ENCODE measurements around the gene AP5S1.

The AP5S1 gene

DNA sequence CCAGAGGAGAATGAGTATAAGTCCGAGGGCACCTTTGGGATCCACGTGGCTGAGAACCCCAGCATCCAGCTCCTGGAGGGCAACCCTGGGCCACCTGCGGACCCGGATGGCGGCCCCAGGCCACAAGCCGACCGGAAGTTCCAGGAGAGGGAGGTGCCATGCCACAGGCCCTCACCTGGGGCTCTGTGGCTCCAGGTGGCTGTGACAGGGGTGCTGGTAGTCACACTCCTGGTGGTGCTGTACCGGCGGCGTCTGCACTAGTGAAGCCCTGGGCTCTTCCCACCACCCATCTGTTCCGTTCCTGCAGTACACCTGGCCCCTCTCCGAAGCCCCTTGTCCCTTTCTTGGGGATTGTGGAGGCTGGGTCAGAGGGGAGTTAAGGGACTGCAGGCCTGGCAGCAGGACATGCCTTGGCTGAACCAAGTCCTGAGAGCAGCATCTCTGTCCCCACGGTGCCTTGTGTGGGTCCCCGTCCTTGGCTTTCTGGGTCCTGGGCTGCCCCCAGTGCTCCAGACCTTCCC is 45.6 kb downstream of the AP5S1 start:
- Histone ChIP-seq H3K4me3 (ENCODE audit: low read length) (no peak overlapping the region), H3K18ac (ENCODE audit: low read length) (no peak overlapping the region), H3K4me1 (ENCODE audit: control insufficient read depth, low read depth, low read length) (no peaks in the 10 kb centered on the region), H3K23ac (ENCODE audit: low read length) (no peak overlapping the region), H3K4me2 (ENCODE audit: low read length) (no peak overlapping the region), H3K9ac (ENCODE audit: low read length) (no peak overlapping the region), H3K56ac (ENCODE audit: low read length) (no peak overlapping the region), H3K79me1 (ENCODE audit: low read length) (no peaks in the 10 kb centered on the region), H4K8ac (ENCODE audit: low read depth, low read length) (no peak overlapping the region), H3K27ac (ENCODE audit: low read depth, low read length) (no peak overlapping the region), H3K4ac (ENCODE audit: low read depth, low read length) (no peak overlapping the region), H2BK120ac (ENCODE audit: low read depth, low read length) (no peak overlapping the region), H2AK5ac (ENCODE audit: low read length) (no peak overlapping the region), H3K79me2 (ENCODE audit: control insufficient read depth, insufficient read depth, low read length) (no peaks in the 10 kb centered on the region), H4K5ac (ENCODE audit: low read length) (no peak overlapping the region), H3K36me3 (ENCODE audit: control insufficient read depth, insufficient read depth, low read length) (peaks cover 26% of the 10 kb centered on the region), H2BK15ac (replicated peaks; ENCODE audit: low read depth) (no peak overlapping the region), H3K27me3 (ENCODE audit: insufficient read depth, low read length, poor library complexity) (no peaks in the 10 kb centered on the region), H2BK5ac (ENCODE audit: low read length) (no peak overlapping the region)
- DNase-seq, result no peak
- no CpG with 5 or more reads among the region's 14 CpGs for WGBS (ENCODE audit: extremely low coverage, insufficient coverage, low lambda C conversion rate)

DNA sequence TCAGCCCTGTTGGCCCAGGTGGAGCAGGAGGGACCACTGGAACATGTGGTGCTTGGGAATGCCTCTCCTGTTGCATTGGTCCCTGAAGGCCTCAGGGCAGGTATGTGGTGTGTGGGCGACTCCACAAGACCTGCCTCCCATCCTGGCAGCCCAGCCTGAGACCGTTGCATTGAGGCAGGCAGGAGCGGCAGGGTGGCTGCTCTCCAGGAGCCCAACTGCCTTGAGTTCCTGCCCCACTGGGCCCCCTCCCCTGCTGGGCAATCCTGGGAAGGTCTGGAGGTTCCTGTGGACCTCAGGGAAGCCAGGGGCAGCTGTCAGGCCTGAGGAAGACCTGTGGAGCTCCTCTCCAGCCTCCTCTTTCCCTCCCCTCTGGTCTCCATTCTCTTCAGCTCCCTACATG is 46.1 kb downstream of the AP5S1 start:
- DNase-seq, result no peak
- no peak overlapping the region for H2BK5ac ChIP-seq (ENCODE audit: low read length)
- no peaks in the 10 kb centered on the region for H3K27me3 ChIP-seq (ENCODE audit: insufficient read depth, low read length, poor library complexity)
- no peaks in the 10 kb centered on the region for H3K4me1 ChIP-seq (ENCODE audit: control insufficient read depth, low read depth, low read length)
- no peak overlapping the region for H3K4me2 ChIP-seq (ENCODE audit: low read length)
- H3K56ac ChIP-seq (ENCODE audit: low read length), result no peak overlapping the region
- no peak overlapping the region for H2BK120ac ChIP-seq (ENCODE audit: low read depth, low read length)
- no peak overlapping the region for H3K18ac ChIP-seq (ENCODE audit: low read length)
- no peak overlapping the region for H2AK5ac ChIP-seq (ENCODE audit: low read length)
- no peak overlapping the region for H2BK15ac ChIP-seq (replicated peaks; ENCODE audit: low read depth)
- H3K9ac ChIP-seq (ENCODE audit: low read length), result no peak overlapping the region
- no peaks in the 10 kb centered on the region for H3K79me1 ChIP-seq (ENCODE audit: low read length)
- H3K4ac ChIP-seq (ENCODE audit: low read depth, low read length), result no peak overlapping the region
- H3K79me2 ChIP-seq (ENCODE audit: control insufficient read depth, insufficient read depth, low read length), result no peaks in the 10 kb centered on the region
- WGBS (ENCODE audit: extremely low coverage, insufficient coverage, low lambda C conversion rate), result no CpG with 5 or more reads among the region's 3 CpGs
- no peak overlapping the region for H3K27ac ChIP-seq (ENCODE audit: low read depth, low read length)
- H4K8ac ChIP-seq (ENCODE audit: low read depth, low read length), result no peak overlapping the region
- peaks cover 23% of the 10 kb centered on the region for H3K36me3 ChIP-seq (ENCODE audit: control insufficient read depth, insufficient read depth, low read length)
- H3K4me3 ChIP-seq (ENCODE audit: low read length), result no peak overlapping the region
- H4K5ac ChIP-seq (ENCODE audit: low read length), result no peak overlapping the region
- H3K23ac ChIP-seq (ENCODE audit: low read length), result no peak overlapping the region

DNA sequence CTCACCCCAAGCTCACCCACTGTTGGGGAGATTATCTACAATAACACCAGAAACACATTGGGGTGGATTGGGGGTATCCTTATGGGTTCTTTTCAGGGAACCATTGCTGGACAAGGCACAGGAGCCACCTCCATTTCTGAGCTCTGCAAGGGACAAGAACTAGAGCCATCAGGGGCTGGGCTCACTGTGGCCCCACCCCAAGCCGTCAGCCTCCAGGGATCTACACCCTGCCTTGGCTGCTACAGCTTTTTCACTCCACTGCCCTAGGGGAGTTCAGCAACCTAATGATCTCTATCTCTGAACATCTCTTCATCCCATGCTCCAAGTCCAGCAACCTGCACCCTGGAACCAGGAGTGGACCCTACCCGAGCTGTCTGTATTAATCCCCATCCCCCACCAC is 47.5 kb downstream of the AP5S1 start:
- Histone ChIP-seq H2BK5ac (ENCODE audit: low read length) (no peak overlapping the region), H3K4me1 (ENCODE audit: control insufficient read depth, low read depth, low read length) (no peaks in the 10 kb centered on the region), H3K27me3 (ENCODE audit: insufficient read depth, low read length, poor library complexity) (no peaks in the 10 kb centered on the region), H3K9ac (ENCODE audit: low read length) (no peak overlapping the region), H4K8ac (ENCODE audit: low read depth, low read length) (no peak overlapping the region), H3K27ac (ENCODE audit: low read depth, low read length) (no peak overlapping the region), H3K4me2 (ENCODE audit: low read length) (no peak overlapping the region), H3K56ac (ENCODE audit: low read length) (no peak overlapping the region), H3K79me1 (ENCODE audit: low read length) (no peaks in the 10 kb centered on the region), H3K4me3 (ENCODE audit: low read length) (no peak overlapping the region), H2BK15ac (replicated peaks; ENCODE audit: low read depth) (no peak overlapping the region), H4K5ac (ENCODE audit: low read length) (no peak overlapping the region), H3K79me2 (ENCODE audit: control insufficient read depth, insufficient read depth, low read length) (no peaks in the 10 kb centered on the region), H3K23ac (ENCODE audit: low read length) (no peak overlapping the region), H3K18ac (ENCODE audit: low read length) (no peak overlapping the region), H2BK120ac (ENCODE audit: low read depth, low read length) (no peak overlapping the region), H2AK5ac (ENCODE audit: low read length) (no peak overlapping the region), H3K4ac (ENCODE audit: low read depth, low read length) (no peak overlapping the region), H3K36me3 (ENCODE audit: control insufficient read depth, insufficient read depth, low read length) (peaks cover 18% of the 10 kb centered on the region)
- DNase-seq, result no peak
- WGBS (ENCODE audit: extremely low coverage, insufficient coverage, low lambda C conversion rate), result no CpG with 5 or more reads among the region's 2 CpGs

GRCh38 chr20:3869839-3870634 is 49.7 kb downstream of the AP5S1 start:
- no peak overlapping the region for H2BK15ac ChIP-seq (replicated peaks; ENCODE audit: low read depth)
- no peak overlapping the region for H3K56ac ChIP-seq (ENCODE audit: low read length)
- H3K4me1 ChIP-seq (ENCODE audit: control insufficient read depth, low read depth, low read length), result no peaks in the 10 kb centered on the region
- no peak overlapping the region for H3K4ac ChIP-seq (ENCODE audit: low read depth, low read length)
- H3K18ac ChIP-seq (ENCODE audit: low read length), result no peak overlapping the region
- H3K79me1 ChIP-seq (ENCODE audit: low read length), result no peaks in the 10 kb centered on the region
- no peak overlapping the region for H3K9ac ChIP-seq (ENCODE audit: low read length)
- no peak overlapping the region for H4K8ac ChIP-seq (ENCODE audit: low read depth, low read length)
- H3K23ac ChIP-seq (ENCODE audit: low read length), result no peak overlapping the region
- H2BK120ac ChIP-seq (ENCODE audit: low read depth, low read length), result no peak overlapping the region
- H3K4me3 ChIP-seq (ENCODE audit: low read length), result no peak overlapping the region
- H2AK5ac ChIP-seq (ENCODE audit: low read length), result no peak overlapping the region
- peak overlapping the region; percentile 22 for H3K27ac ChIP-seq (ENCODE audit: low read depth, low read length)
- WGBS (ENCODE audit: extremely low coverage, insufficient coverage, low lambda C conversion rate), result no CpG with 5 or more reads among the region's 10 CpGs
- H3K79me2 ChIP-seq (ENCODE audit: control insufficient read depth, insufficient read depth, low read length), result no peaks in the 10 kb centered on the region
- H3K36me3 ChIP-seq (ENCODE audit: control insufficient read depth, insufficient read depth, low read length), result peaks cover 9% of the 10 kb centered on the region
- no peak overlapping the region for H4K5ac ChIP-seq (ENCODE audit: low read length)
- no peak overlapping the region for H2BK5ac ChIP-seq (ENCODE audit: low read length)
- no peaks in the 10 kb centered on the region for H3K27me3 ChIP-seq (ENCODE audit: insufficient read depth, low read length, poor library complexity)
- H3K4me2 ChIP-seq (ENCODE audit: low read length), result no peak overlapping the region
- DNase-seq, result no peak

- Histone ChIP-seq H3K23ac (ENCODE audit: low read length) (no peak overlapping the region), H3K56ac (ENCODE audit: low read length) (no peak overlapping the region), H3K79me2 (ENCODE audit: control insufficient read depth, insufficient read depth, low read length) (no peaks in the 10 kb centered on the region), H2AK5ac (ENCODE audit: low read length) (no peak overlapping the region), H3K36me3 (ENCODE audit: control insufficient read depth, insufficient read depth, low read length) (peaks cover 3% of the 10 kb centered on the region), H2BK120ac (ENCODE audit: low read depth, low read length) (no peak overlapping the region), H3K4me3 (ENCODE audit: low read length) (no peak overlapping the region), H3K27ac (ENCODE audit: low read depth, low read length) (no peak overlapping the region), H3K4ac (ENCODE audit: low read depth, low read length) (no peak overlapping the region), H3K79me1 (ENCODE audit: low read length) (no peaks in the 10 kb centered on the region), H2BK15ac (replicated peaks; ENCODE audit: low read depth) (no peak overlapping the region), H3K9ac (ENCODE audit: low read length) (no peak overlapping the region), H3K4me2 (ENCODE audit: low read length) (no peak overlapping the region), H3K27me3 (ENCODE audit: insufficient read depth, low read length, poor library complexity) (no peaks in the 10 kb centered on the region), H3K18ac (ENCODE audit: low read length) (no peak overlapping the region), H2BK5ac (ENCODE audit: low read length) (no peak overlapping the region), H3K4me1 (ENCODE audit: control insufficient read depth, low read depth, low read length) (peaks cover 2% of the 10 kb centered on the region), H4K8ac (ENCODE audit: low read depth, low read length) (no peak overlapping the region), H4K5ac (ENCODE audit: low read length) (no peak overlapping the region)
- WGBS (ENCODE audit: extremely low coverage, insufficient coverage, low lambda C conversion rate), result no CpG with 5 or more reads among the region's 4 CpGs
- DNase-seq, result peak; percentile 82
Observed at GRCh38 chr20:3871550-3872265, 51.4 kb downstream of the AP5S1 start.
